GM04504 (cell line): Measurements from ENCODE around the gene DMTF1.
"Not testable (repeated sequence)": the region's sequence is repeated elsewhere in the genome, so short reads cannot be mapped to it uniquely, and the experiment has no call there.

Source experiments
- DNase-seq: peaks from one replicate; pipeline ENCODE4 v3.0.0-alpha.2; 2012; ENCODE audit warnings: low read depth

DMTF1 gene

DNA sequence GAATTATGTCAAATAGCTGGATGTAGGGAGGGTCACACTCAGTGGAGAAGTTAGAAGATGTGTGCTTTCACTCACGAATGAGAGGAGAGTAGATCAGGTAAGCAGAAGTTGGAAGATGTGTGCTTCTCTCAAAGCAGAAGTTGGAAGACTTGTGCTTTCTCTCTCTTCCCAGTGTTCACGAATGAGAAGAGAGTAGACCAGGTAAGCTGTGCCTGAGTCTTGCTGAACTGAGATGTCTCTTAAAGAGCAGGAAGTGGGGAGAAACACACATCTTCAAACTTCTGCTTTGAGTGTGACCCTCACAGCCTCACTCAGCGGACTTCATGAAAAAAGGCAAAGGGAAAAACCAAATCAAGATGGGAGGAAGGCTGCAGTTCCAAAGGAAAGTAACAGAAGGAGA is 74.2 kb downstream of the DMTF1 start:
- no peak for DNase-seq

- DNase-seq: no peak
Observed at GRCh38 chr7:87231258-87231657, 79.0 kb downstream of the DMTF1 start.

- no peak for DNase-seq
Observed at GRCh38 chr7:87231711-87232110, 79.5 kb downstream of the DMTF1 start.

GRCh38 chr7:87234949-87235348 is 82.7 kb downstream of the DMTF1 start:
- no peak for DNase-seq

DNA sequence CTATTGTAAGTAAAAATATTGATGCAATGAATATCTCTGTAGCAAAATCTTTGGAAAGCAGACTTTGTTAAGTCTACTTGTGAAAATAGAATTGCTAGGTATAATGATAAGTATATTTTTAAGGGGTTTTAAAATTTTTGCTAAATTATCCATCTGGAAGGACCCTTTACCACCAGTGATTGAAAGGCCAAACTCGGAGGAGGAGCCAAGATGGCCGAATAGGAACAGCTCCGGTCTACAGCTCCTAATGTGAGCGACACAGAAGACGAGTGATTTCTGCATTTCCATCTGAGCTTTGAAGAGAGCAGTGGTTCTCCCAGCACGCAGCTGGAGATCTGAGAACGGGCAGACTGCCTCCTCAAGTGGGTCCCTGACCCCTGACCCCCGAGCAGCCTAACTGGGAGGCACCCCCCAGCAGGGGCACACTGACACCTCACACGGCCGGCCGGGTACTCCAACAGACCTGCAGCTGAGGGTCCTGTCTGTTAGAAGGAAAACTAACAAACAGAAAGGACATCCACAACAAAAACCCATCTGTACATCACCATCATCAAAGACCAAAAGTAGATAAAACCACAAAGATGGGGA is 86.3 kb downstream of the DMTF1 start:
- DNase-seq: not testable (repeated sequence)

DNA sequence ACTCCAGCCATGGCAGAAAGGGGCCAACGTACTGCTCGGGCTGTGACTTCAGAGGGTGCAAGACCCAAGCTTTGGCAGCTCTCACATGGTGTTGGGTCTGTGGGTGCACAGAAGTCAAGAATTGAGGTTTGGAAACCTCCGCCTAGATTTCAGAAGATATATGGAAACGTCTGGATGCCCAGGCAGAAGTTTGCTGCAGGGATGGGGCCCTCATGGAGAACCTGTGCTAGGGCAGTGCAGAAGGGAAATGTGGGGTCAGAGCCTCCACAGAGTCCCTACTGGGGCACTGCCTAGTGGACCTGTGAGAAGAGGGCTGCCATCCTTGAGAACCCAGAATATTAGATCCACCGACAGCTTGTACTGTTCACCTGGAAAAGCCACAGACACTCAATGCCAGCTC is 93.4 kb downstream of the DMTF1 start:
- not testable (repeated sequence) for DNase-seq
